Non-pigmented ciliary epithelial cell (primary cell): ENCODE measurements around the gene ELOVL7.
"Not testable (repeated sequence)": the region's sequence is repeated elsewhere in the genome, so short reads cannot be mapped to it uniquely, and the experiment has no call there.

Experiments
- DNase-seq: peaks from one replicate; pipeline ENCODE4 v3.0.0-alpha.2; 2010; ENCODE audit warnings: low read depth

Gene ELOVL7

GRCh38 chr5:60792438-60792837 lies 51.6 kb downstream of the ELOVL7 start:
- no peak for DNase-seq

- DNase-seq = no peak
Observed at GRCh38 chr5:60789551-60789950, 54.5 kb downstream of the ELOVL7 start.

DNA sequence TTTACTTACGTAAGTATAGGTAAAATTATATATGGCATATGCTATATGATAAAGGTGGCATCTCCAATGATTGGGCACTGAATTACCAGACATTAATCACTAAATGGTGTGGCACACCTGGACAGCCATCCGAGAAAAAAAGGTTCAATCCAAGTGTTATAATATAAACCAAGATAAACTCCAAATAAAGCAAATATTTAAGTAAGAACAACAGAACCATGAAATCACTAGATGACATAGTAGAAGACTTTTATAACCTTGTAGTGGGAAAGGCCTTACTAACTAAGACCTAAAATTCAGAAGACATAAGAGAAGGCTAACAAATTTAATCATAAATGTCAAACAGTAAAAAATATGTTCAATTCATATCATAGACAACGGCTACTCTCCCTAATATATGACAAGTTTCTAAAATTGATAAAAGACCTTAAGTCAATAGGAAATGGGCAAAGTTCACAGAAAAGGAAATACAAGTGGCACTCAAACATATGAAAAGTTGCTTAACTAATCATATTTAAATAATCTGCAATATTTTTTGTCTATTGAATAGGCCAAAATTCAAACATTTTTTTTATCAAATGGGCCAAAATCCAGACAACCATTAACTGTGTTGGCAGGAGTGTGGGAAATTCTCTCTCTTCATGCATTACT lies 55.1 kb downstream of the ELOVL7 start:
- no peak for DNase-seq

DNA sequence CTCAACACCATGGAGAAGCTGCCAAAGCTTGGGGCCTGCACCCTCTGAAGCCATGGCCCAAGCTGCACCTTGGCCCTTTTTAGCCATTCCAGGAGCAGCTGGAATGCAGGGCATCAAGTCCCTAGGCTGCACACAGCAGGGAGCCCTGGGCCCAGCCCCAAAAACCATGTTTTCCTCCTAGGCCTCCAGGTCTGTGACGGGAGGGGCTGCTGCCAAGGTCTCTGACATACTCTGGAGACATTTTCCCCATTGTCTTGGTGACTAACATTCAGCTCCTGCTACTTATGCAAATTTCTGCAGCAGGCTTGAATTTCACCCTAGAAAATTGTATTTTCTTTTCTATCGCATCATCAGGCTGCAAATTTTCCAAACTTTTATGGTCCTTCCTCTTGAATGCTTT lies 64.6 kb downstream of the ELOVL7 start:
- no peak for DNase-seq

DNA sequence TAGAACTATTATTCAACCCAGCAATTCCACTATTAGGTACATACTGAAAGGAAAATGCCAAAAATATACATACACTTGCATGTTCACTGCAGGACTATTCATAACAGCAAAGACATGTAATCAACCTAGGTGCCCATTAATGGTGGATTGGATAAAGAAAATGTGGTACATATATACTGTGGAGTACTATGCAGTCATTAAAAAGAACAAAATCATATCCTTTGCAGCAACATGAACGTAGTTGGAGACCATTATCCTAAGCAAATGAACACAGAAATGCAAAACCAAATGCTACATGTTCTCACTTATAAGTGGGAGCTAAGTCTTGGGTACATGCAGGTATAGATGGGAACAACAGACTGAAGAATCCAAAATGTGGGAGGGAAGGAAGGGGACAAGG lies 67.7 kb downstream of the ELOVL7 start:
- no peak for DNase-seq

DNA sequence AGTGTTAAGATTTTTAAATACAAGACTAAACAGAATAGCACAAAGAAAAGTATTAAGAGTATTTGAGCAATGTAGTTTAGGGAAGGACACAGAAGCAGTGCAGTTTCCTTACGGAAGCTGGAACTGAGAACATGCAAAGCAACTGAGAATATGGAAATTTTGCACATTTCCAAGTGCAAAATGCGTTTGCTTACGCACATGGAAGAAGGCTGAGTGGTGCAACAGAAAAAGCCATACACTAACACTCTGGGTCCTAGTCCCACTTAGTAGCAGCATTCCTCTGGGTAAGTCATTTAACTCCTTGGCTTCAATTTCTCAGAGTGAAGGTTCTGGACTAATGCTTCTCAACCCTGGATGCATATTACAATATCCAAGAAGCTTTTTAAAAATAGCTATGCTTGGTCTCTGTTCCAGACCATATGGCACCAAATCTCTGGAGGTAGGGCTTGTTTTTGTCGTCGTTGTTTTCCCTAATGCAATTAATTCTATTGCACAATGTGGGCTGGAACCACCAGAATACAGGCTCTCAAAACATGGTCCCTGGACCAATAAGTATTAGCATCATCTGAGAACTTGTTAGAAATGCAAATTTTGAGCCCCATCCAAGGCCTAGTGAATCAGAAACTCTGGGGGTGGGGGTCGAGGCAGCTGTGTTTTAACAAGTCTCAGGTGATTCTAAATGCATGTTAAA lies 78.9 kb downstream of the ELOVL7 start:
- no peak for DNase-seq

- no peak for DNase-seq
Observed at GRCh38 chr5:60763061-60763460, 81.0 kb downstream of the ELOVL7 start.

DNA sequence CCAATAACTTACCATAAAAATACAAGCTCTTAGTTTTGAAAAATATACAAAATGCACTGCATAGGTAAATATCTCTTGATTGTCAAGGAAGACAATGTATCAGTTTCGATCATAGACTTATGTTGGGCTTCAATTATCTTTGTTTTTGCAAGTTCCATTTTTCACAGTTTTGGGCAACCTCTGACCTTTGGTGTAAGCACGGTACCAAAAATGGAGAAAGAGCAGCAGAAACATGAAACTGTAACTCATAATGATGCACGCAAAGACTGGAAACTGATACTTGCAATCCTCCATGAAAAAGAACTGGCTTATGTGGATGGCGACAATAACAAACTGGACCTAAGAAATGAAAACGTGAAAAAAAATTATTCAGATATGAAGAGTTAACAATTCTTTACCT lies 89.6 kb downstream of the ELOVL7 start:
- no peak for DNase-seq

- DNase-seq = no peak
Observed at GRCh38 chr5:60744682-60745081, 99.4 kb downstream of the ELOVL7 start.

GRCh38 chr5:60743511-60744314 lies 100.4 kb downstream of the ELOVL7 start:
- no peak for DNase-seq

DNA sequence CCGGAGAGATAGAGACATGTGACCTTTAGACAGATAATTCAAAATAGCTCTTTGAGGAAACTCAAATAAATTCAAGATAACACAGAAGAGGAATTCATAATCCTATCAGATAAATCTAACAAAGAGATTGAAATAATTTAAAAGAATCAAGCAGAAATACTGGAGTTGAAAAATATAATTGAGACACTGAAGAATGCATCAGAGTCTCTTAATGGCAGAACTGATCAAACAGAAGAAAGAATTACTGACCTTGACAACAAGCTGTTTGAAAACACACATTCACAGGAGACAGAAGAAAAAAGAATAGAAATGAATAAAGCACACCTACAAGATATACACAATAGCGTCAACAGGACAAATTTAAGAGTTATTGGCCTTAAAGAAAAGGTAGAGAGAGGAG lies 103.7 kb downstream of the ELOVL7 start:
- no peak for DNase-seq

- DNase-seq = no peak
Observed at GRCh38 chr5:60738933-60739332, 105.1 kb downstream of the ELOVL7 start.

GRCh38 chr5:60738461-60738860 lies 105.6 kb downstream of the ELOVL7 start:
- no peak for DNase-seq

DNA sequence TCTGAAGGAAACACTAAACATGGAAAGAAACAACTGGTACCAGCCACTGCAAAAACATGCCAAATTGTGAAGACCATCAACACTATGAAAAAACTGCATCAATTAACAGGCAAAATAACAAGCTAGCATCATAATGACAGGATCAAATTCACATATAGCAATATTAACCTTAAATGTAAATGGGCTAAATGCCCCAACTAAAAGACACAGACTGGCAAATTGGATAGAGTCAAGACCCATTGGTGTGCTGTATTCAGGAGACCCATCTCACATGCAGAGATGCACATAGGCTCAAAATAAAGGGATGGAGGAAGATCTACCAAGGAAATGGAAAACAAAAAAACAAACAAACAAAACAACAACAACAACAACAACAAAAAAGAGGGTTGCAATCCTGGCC lies 113.2 kb downstream of the ELOVL7 start:
- DNase-seq = not testable (repeated sequence)

DNA sequence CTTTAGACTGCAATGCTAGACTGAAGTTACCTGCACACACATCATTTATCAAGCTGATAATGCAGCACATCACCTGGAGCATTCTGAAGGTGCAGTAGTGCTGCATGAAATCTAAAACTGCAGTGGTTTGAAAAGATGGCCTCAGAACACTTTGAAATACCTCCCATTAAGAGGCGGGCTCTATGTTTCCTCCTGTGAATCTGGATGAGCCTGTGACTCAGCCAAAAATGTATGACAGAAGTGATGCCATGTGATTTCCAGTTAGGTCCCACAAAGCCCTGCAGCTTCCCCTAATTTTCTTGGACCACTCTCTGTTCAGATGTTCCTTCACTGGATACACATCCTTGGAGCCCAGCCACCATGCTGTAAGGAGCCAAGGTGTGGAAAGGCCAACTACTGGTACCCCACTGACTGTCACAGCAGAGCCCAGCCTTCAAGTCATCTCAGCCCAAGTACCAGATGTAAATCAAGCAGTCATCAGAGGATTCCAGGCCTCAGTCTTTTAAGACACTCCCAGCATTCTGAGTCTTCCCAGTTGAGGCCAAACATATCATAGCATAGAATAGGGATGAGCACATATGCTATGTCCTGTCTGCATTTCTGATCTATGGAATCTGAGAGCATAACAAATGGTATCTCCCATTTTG lies 116.9 kb downstream of the ELOVL7 start:
- DNase-seq = no peak

- no peak for DNase-seq
Observed at GRCh38 chr5:60724126-60724525, 119.9 kb downstream of the ELOVL7 start.

DNA sequence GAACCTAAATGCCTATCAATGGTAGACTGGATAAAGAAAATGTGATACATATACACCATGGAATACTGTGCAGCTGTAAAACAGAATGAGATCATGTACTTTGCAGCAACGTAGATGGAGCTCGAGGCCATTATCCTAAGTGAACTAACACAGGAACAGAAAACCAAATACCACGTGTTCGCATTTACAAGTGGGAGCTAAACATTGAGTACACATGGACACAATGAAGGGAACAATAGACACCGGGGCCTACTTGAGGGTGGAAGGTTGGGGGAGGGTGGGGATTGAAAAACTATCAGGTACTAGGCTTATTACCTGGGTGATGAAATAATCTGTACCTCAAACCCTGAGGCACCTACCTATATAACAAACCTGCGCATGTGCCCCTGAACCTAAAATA lies 121.7 kb downstream of the ELOVL7 start:
- no peak for DNase-seq

DNA sequence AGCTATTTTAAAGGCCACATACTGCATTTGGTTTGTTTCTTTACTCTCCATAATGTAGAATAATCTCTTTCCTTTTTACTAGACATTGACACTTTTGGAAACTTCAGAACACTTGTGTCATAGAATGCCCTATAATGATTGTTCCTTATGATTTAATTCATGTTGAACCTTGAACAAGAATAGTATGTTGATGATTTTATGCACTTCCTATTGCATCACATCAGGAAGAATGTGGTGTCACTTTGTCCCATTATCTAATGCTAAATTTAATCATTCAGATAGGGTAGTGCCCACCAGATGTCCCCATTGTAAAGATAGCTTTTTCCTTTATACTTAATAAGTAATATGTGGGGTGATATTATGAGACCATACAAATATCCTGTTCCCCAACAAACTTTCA lies 124.7 kb downstream of the ELOVL7 start:
- DNase-seq = no peak

- no peak for DNase-seq
Observed at GRCh38 chr5:60718166-60718892, 125.7 kb downstream of the ELOVL7 start.

GRCh38 chr5:60715201-60715928 lies 128.7 kb downstream of the ELOVL7 start:
- not testable (repeated sequence) for DNase-seq

GRCh38 chr5:60712950-60713349 lies 131.1 kb downstream of the ELOVL7 start:
- DNase-seq = no peak
